IMR-90 (cell line): ENCODE results near the gene LDLRAD4. TPM values are rescaled to one million over a fixed set of nuclear protein-coding genes. Genes with fewer than 3 reads are reported as not detected.

ENCODE experiments used
- ATAC-seq: fragments of 200-7000 bp; cut with Tn5 transposase; 2 replicates; pipeline ENCODE4 v1.9.1; 2020; ENCODE audit warnings: low read depth, mild to moderate bottlenecking, moderate library complexity
- BruUV-seq: library from RNA; stranded (reverse); fragments of 400-500 nt; replicated peaks from 2 replicates; lab custom pipeline; 2021; lab: Mats Ljungman, UMichigan
- CTCF ChIA-PET: fragments of 300-600 bp; formaldehyde crosslinking; extraction: SDS; loops from one replicate; lab custom pipeline; 2021; ENCODE audit warnings: antibody characterized with exemption; lab: Yijun Ruan, JAX
- POLR2A ChIA-PET: fragments of 300-600 bp; sonication (Branson Sonifier 250); formaldehyde crosslinking; loops from one replicate; lab custom pipeline; 2022; ENCODE audit warnings: antibody characterized with exemption; ENCODE audit not compliant: unreplicated experiment; lab: Charles Lee
- DNase-seq: peaks from one replicate; pipeline ENCODE4 v3.0.0; 2013
- H2AFZ ChIP-seq: replicated peaks from 2 replicates; pipeline ENCODE3; 2013; ENCODE audit warnings: low read length, mild to moderate bottlenecking; ENCODE audit not compliant: poor library complexity
- H2AK5ac ChIP-seq: 2 replicates; pipeline ENCODE4 v1.6.1; 2013; ENCODE audit warnings: low read depth, low read length, inconsistent platforms
- H2AK9ac ChIP-seq: replicated peaks from 2 replicates; pipeline ENCODE3; 2013; ENCODE audit warnings: mild to moderate bottlenecking, low read depth, low read length, moderate library complexity; ENCODE audit not compliant: poor library complexity
- H2BK120ac ChIP-seq: 2 replicates; pipeline ENCODE4 v1.6.1; 2013; ENCODE audit warnings: low read depth, low read length, inconsistent platforms
- H2BK15ac ChIP-seq: 3 replicates; pipeline ENCODE4 v1.6.1; 2013; ENCODE audit warnings: low read depth, low read length, inconsistent platforms
- H2BK20ac ChIP-seq: 2 replicates; pipeline ENCODE4 v1.6.1; 2013; ENCODE audit warnings: low read depth, mild to moderate bottlenecking, inconsistent platforms, low read length, moderate library complexity
- H2BK5ac ChIP-seq: 2 replicates; pipeline ENCODE4 v1.6.1; 2013; ENCODE audit warnings: mild to moderate bottlenecking, low read depth, low read length, inconsistent platforms; ENCODE audit not compliant: poor library complexity, severe bottlenecking
- H3K14ac ChIP-seq: replicated peaks from 2 replicates; pipeline ENCODE4 v1.6.1; 2013; ENCODE audit warnings: low read depth, low read length, inconsistent platforms
- H3K18ac ChIP-seq: 2 replicates; pipeline ENCODE4 v1.6.1; 2013; ENCODE audit warnings: low read depth, low read length, control low read depth
- H3K23ac ChIP-seq: 2 replicates; pipeline ENCODE4 v1.6.1; 2013; ENCODE audit warnings: low read depth, low read length, inconsistent platforms
- H3K27ac ChIP-seq: 2 replicates; pipeline ENCODE4 v1.5.1; 2013; ENCODE audit warnings: mild to moderate bottlenecking, control low read depth, low read length; ENCODE audit not compliant: insufficient read depth
- H3K27me3 ChIP-seq: 2 replicates; pipeline ENCODE4 v1.6.1; 2013; ENCODE audit warnings: low read length; ENCODE audit not compliant: control insufficient read depth, insufficient read depth
- H3K36me3 ChIP-seq: 2 replicates; pipeline ENCODE4 v1.6.1; 2013; ENCODE audit warnings: low read length, mixed read lengths; ENCODE audit not compliant: control insufficient read depth, insufficient read depth
- H3K4ac ChIP-seq: 2 replicates; pipeline ENCODE4 v1.6.1; 2013; ENCODE audit warnings: low read depth, low read length, inconsistent platforms
- H3K4me1 ChIP-seq: 2 replicates; pipeline ENCODE4 v1.6.1; 2013; ENCODE audit warnings: low read length, mixed read lengths; ENCODE audit not compliant: control insufficient read depth, insufficient read depth
- H3K4me2 ChIP-seq: 2 replicates; pipeline ENCODE4 v1.6.1; 2013; ENCODE audit warnings: low read depth, mild to moderate bottlenecking, control low read depth, low read length, moderate library complexity
- H3K4me3 ChIP-seq: 2 replicates; pipeline ENCODE4 v1.5.1; 2013; ENCODE audit warnings: low read depth, mild to moderate bottlenecking, control low read depth, low read length, moderate library complexity; ENCODE audit not compliant: insufficient read depth
- H3K56ac ChIP-seq: 2 replicates; pipeline ENCODE4 v1.6.1; 2013; ENCODE audit warnings: low read length, inconsistent platforms; ENCODE audit not compliant: insufficient read depth; ENCODE audit errors: extremely low read depth
- H3K79me1 ChIP-seq, 2 experiments: 2 replicates each; pipeline ENCODE4 v1.6.1; 2013; ENCODE audit warnings: low read length in 2 of 2, inconsistent platforms in 1 of 2, low read depth in 1 of 2
- H3K9ac ChIP-seq: 2 replicates; pipeline ENCODE4 v1.6.1; 2013; ENCODE audit warnings: low read depth, low read length, control low read depth
- H3K9me1 ChIP-seq: 2 replicates; pipeline ENCODE4 v1.6.1; 2013; ENCODE audit warnings: low read length, inconsistent platforms; ENCODE audit not compliant: insufficient read depth
- H3K9me3 ChIP-seq: 2 replicates; pipeline ENCODE4 v1.6.1; 2013; ENCODE audit warnings: low read length; ENCODE audit not compliant: control insufficient read depth, insufficient read depth
- H4K20me1 ChIP-seq: 2 replicates; pipeline ENCODE4 v1.6.1; 2013; ENCODE audit warnings: low read length, inconsistent platforms; ENCODE audit not compliant: insufficient read depth
- H4K5ac ChIP-seq: 2 replicates; pipeline ENCODE4 v1.6.1; 2013; ENCODE audit warnings: mild to moderate bottlenecking, low read depth, low read length, control low read depth
- H4K8ac ChIP-seq, 2 experiments: 2 replicates each; pipeline ENCODE4 v1.6.1; 2013; ENCODE audit warnings: low read depth in 2 of 2, low read length in 2 of 2, control low read depth in 1 of 2, inconsistent platforms in 1 of 2
- H4K91ac ChIP-seq: 2 replicates; pipeline ENCODE4 v1.6.1; 2013; ENCODE audit warnings: low read depth, low read length, inconsistent platforms; ENCODE audit not compliant: insufficient read depth
- BHLHE40 ChIP-seq: fragments of 150-350 bp; IDR thresholded peaks from 2 replicates; pipeline ENCODE4 v1.6.1; 2016; ENCODE audit warnings: mild to moderate bottlenecking, low read depth, low read length
- CHD1 ChIP-seq: IDR thresholded peaks from 2 replicates; pipeline ENCODE4 v1.6.1; 2012; ENCODE audit warnings: low read depth, low read length, improper control_type of control experiment
- MXI1 ChIP-seq: IDR thresholded peaks from 2 replicates; pipeline ENCODE4 v1.6.1; 2012; ENCODE audit warnings: low read depth, mild to moderate bottlenecking, low read length, moderate library complexity, borderline replicate concordance
- WGBS, 2 experiments: methylation state at CpG; one replicate each; pipeline versions ENCODE4 v1.1.5 to v1.1.7; 2013; ENCODE audit warnings: missing lambda C conversion rate in 2 of 2; ENCODE audit not compliant: insufficient read length in 1 of 2; ENCODE audit errors: extremely low coverage in 2 of 2; 5-methylcytosine and 5-hydroxymethylcytosine counted together
- dilution Hi-C: fragments of 300-500 bp; cut with HindIII; formaldehyde crosslinking; loops from one replicate; pipeline ENCODE4 v1.14.3; 2018; ENCODE audit warnings: low sequenced_read_pairs; ENCODE audit not compliant: unreplicated experiment
- in situ Hi-C: fragments of 300-500 bp; cut with MboI; formaldehyde crosslinking; loops from 3 replicates; pipeline ENCODE4 v1.14.3; 2019; ENCODE audit warnings: low sequenced_read_pairs, inconsistent platforms, mixed read lengths
- intact Hi-C: fragments of 100-400 bp; cut with micrococcal nuclease; formaldehyde crosslinking; loops from 2 replicates; pipeline ENCODE4 v1.10.0; 2022
- polyA plus RNA-seq, 3 experiments: library from polyadenylated mRNA; depleted of rRNA; stranded (reverse); fragments of >200 nt; gene quantifications; 2 replicates each; pipeline ENCODE4 v1.2.3, GENCODE V29; 2012; ENCODE audit warnings: low replicate concordance in 1 of 3
- total RNA-seq: library from RNA; depleted of rRNA; stranded (reverse); fragments of >200 nt; gene quantifications from 2 replicates; pipeline ENCODE4 v1.2.3, GENCODE V29; 2012
- TF ChIP-seq, protein P1 (sequence below): fragments of 150-350 bp; IDR thresholded peaks from 2 replicates; pipeline ENCODE4 v1.6.1; 2017; ENCODE audit warnings: mild to moderate bottlenecking, antibody characterized with exemption, low read length, low read depth

LDLRAD4 gene
- total and polyA plus RNA-seq, 2 of the 4 experiments (the other 2 are of a cell fraction) = not detected

DNA sequence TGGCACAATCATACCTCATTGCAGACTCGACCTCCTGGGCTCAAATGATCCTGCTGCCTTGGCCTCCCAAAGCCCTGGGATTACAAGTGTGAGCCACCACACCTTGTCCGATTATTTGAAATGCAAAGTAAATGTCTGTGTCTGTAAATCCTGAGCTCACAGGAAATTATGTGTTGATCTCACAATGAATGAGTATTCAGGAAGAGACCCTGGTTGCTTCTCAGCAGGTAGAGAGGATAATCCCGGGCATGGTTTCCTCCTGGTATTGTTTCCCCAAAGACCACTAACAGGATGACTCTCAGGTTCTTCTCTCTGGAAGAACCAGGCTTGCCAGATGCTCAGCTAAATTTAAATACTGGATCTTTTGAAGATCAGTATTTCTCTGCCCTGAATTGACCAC lies 147.6 kb downstream of the LDLRAD4 start:
- no peaks in the 10 kb centered on the region for H3K79me1 ChIP-seq
- no peak overlapping the region for H2BK5ac ChIP-seq
- H3K14ac ChIP-seq = no peak overlapping the region
- H3K9ac ChIP-seq = no peak overlapping the region
- no peak overlapping the region for H2AFZ ChIP-seq
- H4K8ac ChIP-seq = no peak overlapping the region
- no peak overlapping the region for H2AK5ac ChIP-seq
- no peak overlapping the region for H3K23ac ChIP-seq
- H3K18ac ChIP-seq = no peak overlapping the region
- no peak overlapping the region for H2BK20ac ChIP-seq
- peaks cover 2% of the 10 kb centered on the region; the same call in 1 of the 2 replicates for H3K27me3 ChIP-seq
- no peaks in the 10 kb centered on the region for H3K4me1 ChIP-seq
- H2AK9ac ChIP-seq = no peak overlapping the region
- no peak overlapping the region for H3K27ac ChIP-seq
- BruUV-seq = no TSS peak
- no peak overlapping the region for H4K91ac ChIP-seq
- ChIA-PET CTCF (no interaction called here), POLR2A (no interaction called here)
- H4K5ac ChIP-seq = no peak overlapping the region
- H3K4me3 ChIP-seq = no peak overlapping the region
- no peaks in the 10 kb centered on the region for H3K9me1 ChIP-seq
- TF ChIP-seq CHD1 = no peak
- no peak for TF ChIP-seq BHLHE40
- TF ChIP-seq, protein P1, sequence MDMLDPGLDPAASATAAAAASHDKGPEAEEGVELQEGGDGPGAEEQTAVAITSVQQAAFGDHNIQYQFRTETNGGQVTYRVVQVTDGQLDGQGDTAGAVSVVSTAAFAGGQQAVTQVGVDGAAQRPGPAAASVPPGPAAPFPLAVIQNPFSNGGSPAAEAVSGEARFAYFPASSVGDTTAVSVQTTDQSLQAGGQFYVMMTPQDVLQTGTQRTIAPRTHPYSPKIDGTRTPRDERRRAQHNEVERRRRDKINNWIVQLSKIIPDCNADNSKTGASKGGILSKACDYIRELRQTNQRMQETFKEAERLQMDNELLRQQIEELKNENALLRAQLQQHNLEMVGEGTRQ = no peak
- TF ChIP-seq MXI1 = no peak
- no peaks in the 10 kb centered on the region for H3K9me3 ChIP-seq
- intact Hi-C loops = no loop called here
- H3K4me2 ChIP-seq = no peak overlapping the region
- WGBS, 2 experiments = no CpG with 5 or more reads among the region's 3 CpGs
- DNase-seq = no peak
- no peak overlapping the region for H2BK15ac ChIP-seq
- H3K36me3 ChIP-seq = no peaks in the 10 kb centered on the region
- ATAC-seq = no peak
- H4K20me1 ChIP-seq = no peaks in the 10 kb centered on the region
- no peak overlapping the region for H3K4ac ChIP-seq
- in situ Hi-C loops = no loop called here
- dilution Hi-C loops = no loop called here
- H2BK120ac ChIP-seq = no peak overlapping the region
- H3K56ac ChIP-seq = no peak overlapping the region
